HG02798 (cell line): ENCODE measurements around the gene P2RX3.
"Not testable (repeated sequence)": the region's sequence is repeated elsewhere in the genome, so short reads cannot be mapped to it uniquely, and the experiment has no call there.

Source experiments
- ATAC-seq: cut with Tn5 transposase; IDR thresholded peaks from one replicate; pipeline ENCODE4 v1.9.1; 2021; ENCODE audit warnings: mild to moderate bottlenecking; ENCODE audit not compliant: unreplicated experiment, poor library complexity

P2RX3 gene

GRCh38 chr11:57392066-57392762, 54.1 kb downstream of the P2RX3 start:
- no peak for ATAC-seq

GRCh38 chr11:57392763-57393105, 54.6 kb downstream of the P2RX3 start:
- ATAC-seq, result no peak

- no peak for ATAC-seq
These were observed 56.2 kb downstream of the P2RX3 start for GRCh38 chr11:57394203-57394965.

GRCh38 chr11:57395905-57396623, 57.9 kb downstream of the P2RX3 start:
- ATAC-seq, result no peak

GRCh38 chr11:57396744-57397143, 58.6 kb downstream of the P2RX3 start:
- ATAC-seq, result no peak

- ATAC-seq, result no peak
These were observed 59.3 kb downstream of the P2RX3 start for GRCh38 chr11:57397394-57397990.

- no peak for ATAC-seq
These were observed 61.1 kb downstream of the P2RX3 start for GRCh38 chr11:57399221-57399620.

GRCh38 chr11:57399972-57400578, 61.9 kb downstream of the P2RX3 start:
- ATAC-seq, result no peak

- ATAC-seq, result no peak
These were observed 64.2 kb downstream of the P2RX3 start for GRCh38 chr11:57402188-57403002.

GRCh38 chr11:57403003-57403801, 65.0 kb downstream of the P2RX3 start:
- ATAC-seq, result not testable (repeated sequence)

GRCh38 chr11:57403802-57404147, 65.6 kb downstream of the P2RX3 start:
- no peak for ATAC-seq

- no peak for ATAC-seq
These were observed 67.2 kb downstream of the P2RX3 start for GRCh38 chr11:57405271-57405860.

GRCh38 chr11:57406337-57406904, 68.3 kb downstream of the P2RX3 start:
- peak; percentile 90 for ATAC-seq

- no peak for ATAC-seq
These were observed 69.1 kb downstream of the P2RX3 start for GRCh38 chr11:57407010-57407920.

- no peak for ATAC-seq
These were observed 69.9 kb downstream of the P2RX3 start for GRCh38 chr11:57407941-57408475.

- no peak for ATAC-seq
These were observed 70.6 kb downstream of the P2RX3 start for GRCh38 chr11:57408771-57409170.
